Measurements from ENCODE around the gene MT1A. TPM values are rescaled to one million over a fixed set of nuclear protein-coding genes. Genes with fewer than 3 reads are reported as not detected.
"Not testable (repeated sequence)": the region's sequence is repeated elsewhere in the genome, so short reads cannot be mapped to it uniquely, and the experiment has no call there.

MT1A gene
- polyA plus RNA-seq, 10 donors, result 0.63 TPM; not detected in 9

- no peak for DNase-seq
Observed at GRCh38 chr16:56653218-56653617, 14.8 kb downstream of the MT1A start.

GRCh38 chr16:56657555-56658326, 19.3 kb downstream of the MT1A start, which contains the start of gene MT1F:
MT1F (plus strand) TSS chr16:56657959; CDS start chr16:56658059, 100 bp downstream.
- no peak for DNase-seq

- no peak for DNase-seq
Observed at GRCh38 chr16:56658327-56658875, 19.9 kb downstream of the MT1A start.

- DNase-seq, result no peak
Observed at GRCh38 chr16:56662357-56663354, 24.2 kb downstream of the MT1A start.

GRCh38 chr16:56664506-56664905, 26.0 kb downstream of the MT1A start:
- DNase-seq, result no peak

GRCh38 chr16:56665286-56666261, 27.1 kb downstream of the MT1A start:
- not testable (repeated sequence) for DNase-seq

- DNase-seq, result peak in 1 of 3 donors; percentile 62
Observed at GRCh38 chr16:56667581-56668571, 29.4 kb downstream of the MT1A start, which contains the start of gene MT1G. MT1G (minus strand) TSS chr16:56668065; CDS start chr16:56667993, 72 bp downstream.

- DNase-seq, result no peak
Observed at GRCh38 chr16:56669005-56669839, 30.8 kb downstream of the MT1A start, which contains the start of gene MT1H. MT1H (plus strand) TSS chr16:56669814; CDS start chr16:56669885, 71 bp downstream.

- DNase-seq, result no peak
Observed at GRCh38 chr16:56669840-56670619, 31.6 kb downstream of the MT1A start.

GRCh38 chr16:56670620-56670934, 32.1 kb downstream of the MT1A start:
- no peak for DNase-seq

- peak in 1 of 3 donors; percentile 40 for DNase-seq
Observed at GRCh38 chr16:56671691-56672090, 33.2 kb downstream of the MT1A start.

- DNase-seq, result not testable (repeated sequence)
Observed at GRCh38 chr16:56672171-56672570, 33.7 kb downstream of the MT1A start.

GRCh38 chr16:56672761-56673536, 34.5 kb downstream of the MT1A start:
- peak in 1 of 3 donors; percentile 22 for DNase-seq

GRCh38 chr16:56673921-56674320, 35.5 kb downstream of the MT1A start:
- peak; percentile 36 to 78 (median 55) for DNase-seq

- DNase-seq, result peak in 1 of 3 donors; percentile 68
Observed at GRCh38 chr16:56674570-56674969, 36.1 kb downstream of the MT1A start.

GRCh38 chr16:56675685-56676210, 37.3 kb downstream of the MT1A start:
- no peak for DNase-seq

- no peak for DNase-seq
Observed at GRCh38 chr16:56677474-56677873, 39.0 kb downstream of the MT1A start.
